Testis (tissue), 3 donors: ENCODE results near the gene RGS6. TPM values are rescaled to one million over a fixed set of nuclear protein-coding genes. Genes with fewer than 3 reads are reported as not detected.

Source experiments
- DNase-seq: peaks from one replicate; pipeline ENCODE4 v3.0.0-alpha.2; 2019
- H3K27ac ChIP-seq, 2 donors: fragments of 200-600 bp; sonication (generic); one replicate each; pipeline ENCODE4 v1.5.1; 2019
- H3K27me3 ChIP-seq: fragments of 200-600 bp; sonication (generic); one replicate; pipeline ENCODE4 v1.5.1; 2019
- H3K36me3 ChIP-seq: fragments of 200-600 bp; sonication (generic); one replicate; pipeline ENCODE4 v1.5.1; 2017; ENCODE audit warnings: low read depth; ENCODE audit errors: missing control alignments
- H3K4me1 ChIP-seq: fragments of 200-600 bp; sonication (generic); one replicate; pipeline ENCODE4 v1.5.1; 2019
- H3K4me3 ChIP-seq, 2 donors: fragments of 200-600 bp; sonication (generic); one replicate each; pipeline ENCODE4 v1.5.1; 2017 to 2019
- H3K9me3 ChIP-seq: fragments of 200-600 bp; sonication (generic); one replicate; pipeline ENCODE4 v1.5.1; 2017
- POLR2A ChIP-seq: fragments of 450-650 bp; IDR thresholded peaks from one replicate; pipeline ENCODE4 v1.6.1; 2017; ENCODE audit warnings: antibody characterized with exemption, mild to moderate bottlenecking, moderate library complexity
- WGBS, 2 donors: methylation state at CpG; one replicate each; pipeline ENCODE4 v1.1.5; 2018; 5-methylcytosine and 5-hydroxymethylcytosine counted together
- intact Hi-C: fragments of 100-400 bp; cut with DNase I; formaldehyde crosslinking; loops from one replicate; pipeline ENCODE4 v1.15.1; 2023; ENCODE audit warnings: low total_unique reads
- polyA plus RNA-seq: library from polyadenylated mRNA; stranded (reverse); fragments of 350-450 nt; fragmentation: Illumina TruSeq; extraction: RNeasy Lipid Tissue Mini Kit (QIAGEN cat#74804); gene quantifications from one replicate; pipeline ENCODE4 v1.2.3, GENCODE V29; 2014; ENCODE audit warnings: low read depth, low replicate concordance; ENCODE audit not compliant: insufficient read depth
- total RNA-seq, 2 donors: library from RNA; depleted of rRNA; stranded (reverse); fragments of >200 nt; gene quantifications; one replicate each; pipeline ENCODE4 v1.2.3, GENCODE V29; 2016
- TF ChIP-seq, protein P1 (sequence below), 3 experiments: fragments of 450-650 bp in 2 of 3; fragments of 200-600 bp in 1 of 3; sonication (generic) in 1 of 3; IDR thresholded peaks; one replicate each; pipeline ENCODE4 v1.5.1; 2016 to 2019; ENCODE audit warnings: antibody characterized with exemption in 3 of 3, mild to moderate bottlenecking in 2 of 3, moderate library complexity in 1 of 3

RGS6 gene
- total and polyA plus RNA-seq, 3 donors from 2014 or later: 6.3 to 21.3 (median 16.0) TPM

GRCh38 chr14:72141084-72141483, 208.9 kb downstream of the RGS6 start:
- H3K4me3 ChIP-seq: no peak overlapping the region
- H3K27me3 ChIP-seq: no peaks in the 10 kb centered on the region
- WGBS, 2 donors: 92 to 95% methylated on average over 2 of the region's 2 CpGs
- no peak for TF ChIP-seq POLR2A
- TF ChIP-seq, protein P1, sequence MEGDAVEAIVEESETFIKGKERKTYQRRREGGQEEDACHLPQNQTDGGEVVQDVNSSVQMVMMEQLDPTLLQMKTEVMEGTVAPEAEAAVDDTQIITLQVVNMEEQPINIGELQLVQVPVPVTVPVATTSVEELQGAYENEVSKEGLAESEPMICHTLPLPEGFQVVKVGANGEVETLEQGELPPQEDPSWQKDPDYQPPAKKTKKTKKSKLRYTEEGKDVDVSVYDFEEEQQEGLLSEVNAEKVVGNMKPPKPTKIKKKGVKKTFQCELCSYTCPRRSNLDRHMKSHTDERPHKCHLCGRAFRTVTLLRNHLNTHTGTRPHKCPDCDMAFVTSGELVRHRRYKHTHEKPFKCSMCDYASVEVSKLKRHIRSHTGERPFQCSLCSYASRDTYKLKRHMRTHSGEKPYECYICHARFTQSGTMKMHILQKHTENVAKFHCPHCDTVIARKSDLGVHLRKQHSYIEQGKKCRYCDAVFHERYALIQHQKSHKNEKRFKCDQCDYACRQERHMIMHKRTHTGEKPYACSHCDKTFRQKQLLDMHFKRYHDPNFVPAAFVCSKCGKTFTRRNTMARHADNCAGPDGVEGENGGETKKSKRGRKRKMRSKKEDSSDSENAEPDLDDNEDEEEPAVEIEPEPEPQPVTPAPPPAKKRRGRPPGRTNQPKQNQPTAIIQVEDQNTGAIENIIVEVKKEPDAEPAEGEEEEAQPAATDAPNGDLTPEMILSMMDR (IDR thresholded peaks at IDR 0.05): no peak
- H3K4me1 ChIP-seq: no peaks in the 10 kb centered on the region
- intact Hi-C loops: no loop called here
- H3K9me3 ChIP-seq: no peaks in the 10 kb centered on the region
- H3K27ac ChIP-seq: no peak overlapping the region
- DNase-seq: no peak
- no peaks in the 10 kb centered on the region for H3K36me3 ChIP-seq

DNA sequence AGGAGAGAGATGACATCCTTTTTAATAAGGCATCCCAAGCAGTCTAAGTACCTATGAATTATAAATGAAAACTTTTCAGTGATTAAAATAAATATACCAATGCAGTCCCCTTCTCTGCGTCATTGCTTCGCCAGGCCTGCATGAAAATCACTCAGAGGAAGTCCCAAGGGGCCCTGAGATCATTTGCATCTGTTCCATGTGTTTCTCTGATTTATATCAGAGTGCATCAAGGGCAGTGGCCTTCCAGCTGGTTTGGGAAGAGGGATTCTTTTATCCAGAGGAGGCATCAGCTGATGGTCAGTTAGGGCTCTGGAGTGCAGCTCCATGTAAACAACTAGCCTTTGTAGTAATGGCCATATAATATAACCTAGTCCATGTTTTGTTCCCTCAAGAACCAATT, 210.1 kb downstream of the RGS6 start:
- Histone ChIP-seq H3K9me3 (no peaks in the 10 kb centered on the region), H3K27ac (no peak overlapping the region), H3K27me3 (no peaks in the 10 kb centered on the region), H3K4me3 (no peak overlapping the region), H3K36me3 (no peaks in the 10 kb centered on the region), H3K4me1 (no peaks in the 10 kb centered on the region)
- no peak for TF ChIP-seq POLR2A
- TF ChIP-seq, protein P1 (IDR thresholded peaks at IDR 0.05): no peak
- intact Hi-C loops: no loop called here
- WGBS, 2 donors: 89 to 93% methylated on average over 2 of the region's 2 CpGs
- DNase-seq: no peak

DNA sequence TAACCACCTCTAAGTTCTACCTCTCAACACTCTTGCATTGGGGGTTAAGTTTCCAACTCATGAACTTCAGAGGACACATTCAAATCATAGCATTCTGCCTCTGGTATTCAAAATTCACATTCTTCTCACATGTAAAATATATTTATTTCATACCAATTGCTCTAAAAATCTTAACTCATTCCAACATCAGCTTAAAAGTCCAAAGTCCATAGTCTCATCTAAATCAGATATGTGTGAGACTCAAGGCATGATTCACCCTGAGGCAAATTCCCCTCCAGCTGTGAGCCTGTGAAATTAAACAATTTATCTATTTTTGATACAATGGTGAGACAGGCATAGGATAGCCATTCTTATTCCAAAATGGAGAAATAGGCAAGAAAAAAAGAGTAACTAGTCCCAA, 214.0 kb downstream of the RGS6 start:
- TF ChIP-seq, protein P1 (IDR thresholded peaks at IDR 0.05): no peak
- no peak for TF ChIP-seq POLR2A
- H3K27me3 ChIP-seq: no peaks in the 10 kb centered on the region
- no peaks in the 10 kb centered on the region for H3K9me3 ChIP-seq
- no peak overlapping the region for H3K27ac ChIP-seq
- intact Hi-C loops: no loop called here
- no peak for DNase-seq
- no peak overlapping the region for H3K4me3 ChIP-seq
- no peaks in the 10 kb centered on the region for H3K4me1 ChIP-seq
- no peaks in the 10 kb centered on the region for H3K36me3 ChIP-seq

GRCh38 chr14:72154645-72155378, 222.6 kb downstream of the RGS6 start:
- Histone ChIP-seq H3K4me1 (no peaks in the 10 kb centered on the region), H3K4me3 (no peak overlapping the region), H3K27ac (peak overlapping the region in 1 of 2 donors; percentile 19), H3K27me3 (no peaks in the 10 kb centered on the region), H3K9me3 (no peaks in the 10 kb centered on the region), H3K36me3 (no peaks in the 10 kb centered on the region)
- TF ChIP-seq, protein P1 (IDR thresholded peaks at IDR 0.05): no peak
- no peak for TF ChIP-seq POLR2A
- intact Hi-C loops: no loop called here
- peak; percentile 16 for DNase-seq
- 70% methylated on average over 10 of the region's 10 CpGs for WGBS, 2 donors
